ENCODE measurements around the gene DCDC2B. TPM values are rescaled to one million over a fixed set of nuclear protein-coding genes. Genes with fewer than 3 reads are reported as not detected.

The DCDC2B gene
- total RNA-seq, 1 experiment from 2014 or later, result not detected

DNA sequence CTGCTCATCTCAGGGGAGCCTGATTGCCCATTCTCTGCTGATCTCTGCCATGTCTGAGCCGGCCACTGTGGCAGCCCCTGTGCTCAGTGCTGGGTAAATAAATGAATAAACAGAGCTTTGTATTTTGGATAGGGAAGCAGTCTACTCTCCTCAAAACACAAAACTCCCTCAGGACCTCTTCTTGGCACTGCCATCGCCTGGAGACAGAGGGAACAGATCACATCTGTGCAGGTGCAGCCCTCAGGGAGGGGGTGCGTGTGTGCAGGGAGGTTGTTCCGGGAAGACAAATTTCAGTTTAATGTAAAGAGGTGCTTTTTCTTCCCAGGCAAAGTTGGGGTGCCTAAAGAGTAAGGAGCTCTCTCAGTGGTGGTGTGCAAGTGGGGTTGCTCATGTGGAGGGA lies 30.4 kb downstream of the DCDC2B start (continued):
- TF ChIP-seq, protein P1, sequence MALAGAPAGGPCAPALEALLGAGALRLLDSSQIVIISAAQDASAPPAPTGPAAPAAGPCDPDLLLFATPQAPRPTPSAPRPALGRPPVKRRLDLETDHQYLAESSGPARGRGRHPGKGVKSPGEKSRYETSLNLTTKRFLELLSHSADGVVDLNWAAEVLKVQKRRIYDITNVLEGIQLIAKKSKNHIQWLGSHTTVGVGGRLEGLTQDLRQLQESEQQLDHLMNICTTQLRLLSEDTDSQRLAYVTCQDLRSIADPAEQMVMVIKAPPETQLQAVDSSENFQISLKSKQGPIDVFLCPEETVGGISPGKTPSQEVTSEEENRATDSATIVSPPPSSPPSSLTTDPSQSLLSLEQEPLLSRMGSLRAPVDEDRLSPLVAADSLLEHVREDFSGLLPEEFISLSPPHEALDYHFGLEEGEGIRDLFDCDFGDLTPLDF (CRISPR knock-in tag; IDR thresholded peaks at IDR 0.05), result no peak
- TF ChIP-seq RELA (CRISPR knock-in tag; IDR thresholded peaks at IDR 0.05; ENCODE audit: borderline replicate concordance) (no peak), ATF1 (CRISPR knock-in tag; IDR thresholded peaks at IDR 0.05) (no peak), TP53 (CRISPR knock-in tag; IDR thresholded peaks at IDR 0.05) (no peak), ZNF232 (CRISPR knock-in tag; IDR thresholded peaks at IDR 0.05) (no peak), CREM (CRISPR knock-in tag; IDR thresholded peaks at IDR 0.05) (no peak), NR1H2 (CRISPR knock-in tag; IDR thresholded peaks at IDR 0.05) (no peak), NFYB (CRISPR knock-in tag; conservative IDR thresholded peaks at IDR 0.05; ENCODE audit: low read depth) (no peak), NFE2L1 (CRISPR knock-in tag; IDR thresholded peaks at IDR 0.05) (no peak)
- TF ChIP-seq, protein P2, sequence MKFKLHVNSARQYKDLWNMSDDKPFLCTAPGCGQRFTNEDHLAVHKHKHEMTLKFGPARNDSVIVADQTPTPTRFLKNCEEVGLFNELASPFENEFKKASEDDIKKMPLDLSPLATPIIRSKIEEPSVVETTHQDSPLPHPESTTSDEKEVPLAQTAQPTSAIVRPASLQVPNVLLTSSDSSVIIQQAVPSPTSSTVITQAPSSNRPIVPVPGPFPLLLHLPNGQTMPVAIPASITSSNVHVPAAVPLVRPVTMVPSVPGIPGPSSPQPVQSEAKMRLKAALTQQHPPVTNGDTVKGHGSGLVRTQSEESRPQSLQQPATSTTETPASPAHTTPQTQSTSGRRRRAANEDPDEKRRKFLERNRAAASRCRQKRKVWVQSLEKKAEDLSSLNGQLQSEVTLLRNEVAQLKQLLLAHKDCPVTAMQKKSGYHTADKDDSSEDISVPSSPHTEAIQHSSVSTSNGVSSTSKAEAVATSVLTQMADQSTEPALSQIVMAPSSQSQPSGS (CRISPR knock-in tag; IDR thresholded peaks at IDR 0.05; ENCODE audit: borderline replicate concordance, low read depth), result no peak
- TF ChIP-seq, protein P3, sequence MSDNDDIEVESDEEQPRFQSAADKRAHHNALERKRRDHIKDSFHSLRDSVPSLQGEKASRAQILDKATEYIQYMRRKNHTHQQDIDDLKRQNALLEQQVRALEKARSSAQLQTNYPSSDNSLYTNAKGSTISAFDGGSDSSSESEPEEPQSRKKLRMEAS (CRISPR knock-in tag; IDR thresholded peaks at IDR 0.05), result no peak
- TF ChIP-seq, protein P4, sequence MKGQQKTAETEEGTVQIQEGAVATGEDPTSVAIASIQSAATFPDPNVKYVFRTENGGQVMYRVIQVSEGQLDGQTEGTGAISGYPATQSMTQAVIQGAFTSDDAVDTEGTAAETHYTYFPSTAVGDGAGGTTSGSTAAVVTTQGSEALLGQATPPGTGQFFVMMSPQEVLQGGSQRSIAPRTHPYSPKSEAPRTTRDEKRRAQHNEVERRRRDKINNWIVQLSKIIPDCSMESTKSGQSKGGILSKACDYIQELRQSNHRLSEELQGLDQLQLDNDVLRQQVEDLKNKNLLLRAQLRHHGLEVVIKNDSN (CRISPR knock-in tag; IDR thresholded peaks at IDR 0.05), result no peak

DNA sequence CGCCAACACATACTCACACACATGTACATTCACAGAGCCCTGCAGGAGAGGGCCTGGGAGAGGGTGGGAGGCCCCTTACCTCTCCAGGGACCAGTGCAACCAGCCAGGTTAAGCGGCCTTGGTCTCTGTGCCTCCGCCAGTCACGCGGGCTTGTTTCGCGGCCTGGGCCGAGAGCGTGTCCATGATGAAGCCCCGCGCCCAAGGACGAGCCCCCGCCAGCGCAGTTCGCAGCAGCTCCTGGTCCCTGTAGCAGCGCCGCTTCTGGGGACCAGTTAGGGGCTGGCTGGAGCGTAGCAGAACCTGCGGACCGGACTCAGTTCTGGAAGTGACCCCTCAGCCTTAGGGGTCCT lies 30.9 kb downstream of the DCDC2B start:
- Mint-ChIP-seq H3K4me1 (peaks cover 21% of the 10 kb centered on the region), H3K9me3 (no peaks in the 10 kb centered on the region), H3K27me3 (ENCODE audit: low read depth) (peaks cover 3% of the 10 kb centered on the region; the same call in 1 of the 2 replicates), H3K27ac (peak overlapping the region; percentile 21), H3K36me3 (peaks cover 4% of the 10 kb centered on the region; the same call in 1 of the 2 replicates), H3K4me3 (peak overlapping the region; percentile 84)
- DNase-seq (ENCODE audit: low spot score) (no peak), ATAC-seq (peak; percentile 40)
- CTCF ChIA-PET, result interaction anchor here (0.6 to 4.9 kb wide), 20 partner anchors 9 to 637 kb away, joined by 3 to 75 read pairs (median 4); partner anchors contain the start of genes BSDC1, CCDC28B, EIF3I and TMEM234
- POLR2A ChIA-PET, result interaction anchor here (0.6 to 3.2 kb wide), 15 partner anchors 9 to 167 kb away, joined by 3 to 30 read pairs (median 6); partner anchors contain the start of genes BSDC1, CCDC28B, IQCC and KPNA6
- TF ChIP-seq ZNF121 (CRISPR knock-in tag; IDR thresholded peaks at IDR 0.05) (no peak), KAT7 (CRISPR knock-in tag; IDR thresholded peaks at IDR 0.05; ENCODE audit: borderline replicate concordance) (no peak), NR1H2 (CRISPR knock-in tag; IDR thresholded peaks at IDR 0.05) (no peak), CREB1 (CRISPR knock-in tag; IDR thresholded peaks at IDR 0.05) (peak; percentile 72; the same call in 1 of the 2 replicates), NFATC4 (CRISPR knock-in tag; IDR thresholded peaks at IDR 0.05) (no peak), FOXP1 (CRISPR knock-in tag; IDR thresholded peaks at IDR 0.05; ENCODE audit: borderline replicate concordance) (0 out of 2 replicates have a peak, but pooled peaks have one; percentile 39), GABPB1 (CRISPR knock-in tag; IDR thresholded peaks at IDR 0.05) (no peak), TEAD4 (CRISPR knock-in tag; IDR thresholded peaks at IDR 0.05) (no peak), ZNF396 (CRISPR knock-in tag; IDR thresholded peaks at IDR 0.05; ENCODE audit: borderline replicate concordance) (no peak), GTF2I (CRISPR knock-in tag; conservative IDR thresholded peaks at IDR 0.05) (0 out of 2 replicates have a peak, but pooled peaks have one; percentile 7), PRRX2 (CRISPR knock-in tag; IDR thresholded peaks at IDR 0.05) (no peak)
- TF ChIP-seq, protein P5, sequence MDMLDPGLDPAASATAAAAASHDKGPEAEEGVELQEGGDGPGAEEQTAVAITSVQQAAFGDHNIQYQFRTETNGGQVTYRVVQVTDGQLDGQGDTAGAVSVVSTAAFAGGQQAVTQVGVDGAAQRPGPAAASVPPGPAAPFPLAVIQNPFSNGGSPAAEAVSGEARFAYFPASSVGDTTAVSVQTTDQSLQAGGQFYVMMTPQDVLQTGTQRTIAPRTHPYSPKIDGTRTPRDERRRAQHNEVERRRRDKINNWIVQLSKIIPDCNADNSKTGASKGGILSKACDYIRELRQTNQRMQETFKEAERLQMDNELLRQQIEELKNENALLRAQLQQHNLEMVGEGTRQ (CRISPR knock-in tag; IDR thresholded peaks at IDR 0.05), result no peak
- TF ChIP-seq, protein P6, sequence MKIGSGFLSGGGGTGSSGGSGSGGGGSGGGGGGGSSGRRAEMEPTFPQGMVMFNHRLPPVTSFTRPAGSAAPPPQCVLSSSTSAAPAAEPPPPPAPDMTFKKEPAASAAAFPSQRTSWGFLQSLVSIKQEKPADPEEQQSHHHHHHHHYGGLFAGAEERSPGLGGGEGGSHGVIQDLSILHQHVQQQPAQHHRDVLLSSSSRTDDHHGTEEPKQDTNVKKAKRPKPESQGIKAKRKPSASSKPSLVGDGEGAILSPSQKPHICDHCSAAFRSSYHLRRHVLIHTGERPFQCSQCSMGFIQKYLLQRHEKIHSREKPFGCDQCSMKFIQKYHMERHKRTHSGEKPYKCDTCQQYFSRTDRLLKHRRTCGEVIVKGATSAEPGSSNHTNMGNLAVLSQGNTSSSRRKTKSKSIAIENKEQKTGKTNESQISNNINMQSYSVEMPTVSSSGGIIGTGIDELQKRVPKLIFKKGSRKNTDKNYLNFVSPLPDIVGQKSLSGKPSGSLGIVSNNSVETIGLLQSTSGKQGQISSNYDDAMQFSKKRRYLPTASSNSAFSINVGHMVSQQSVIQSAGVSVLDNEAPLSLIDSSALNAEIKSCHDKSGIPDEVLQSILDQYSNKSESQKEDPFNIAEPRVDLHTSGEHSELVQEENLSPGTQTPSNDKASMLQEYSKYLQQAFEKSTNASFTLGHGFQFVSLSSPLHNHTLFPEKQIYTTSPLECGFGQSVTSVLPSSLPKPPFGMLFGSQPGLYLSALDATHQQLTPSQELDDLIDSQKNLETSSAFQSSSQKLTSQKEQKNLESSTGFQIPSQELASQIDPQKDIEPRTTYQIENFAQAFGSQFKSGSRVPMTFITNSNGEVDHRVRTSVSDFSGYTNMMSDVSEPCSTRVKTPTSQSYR (CRISPR knock-in tag; IDR thresholded peaks at IDR 0.05), result no peak
- TF ChIP-seq, protein P7, sequence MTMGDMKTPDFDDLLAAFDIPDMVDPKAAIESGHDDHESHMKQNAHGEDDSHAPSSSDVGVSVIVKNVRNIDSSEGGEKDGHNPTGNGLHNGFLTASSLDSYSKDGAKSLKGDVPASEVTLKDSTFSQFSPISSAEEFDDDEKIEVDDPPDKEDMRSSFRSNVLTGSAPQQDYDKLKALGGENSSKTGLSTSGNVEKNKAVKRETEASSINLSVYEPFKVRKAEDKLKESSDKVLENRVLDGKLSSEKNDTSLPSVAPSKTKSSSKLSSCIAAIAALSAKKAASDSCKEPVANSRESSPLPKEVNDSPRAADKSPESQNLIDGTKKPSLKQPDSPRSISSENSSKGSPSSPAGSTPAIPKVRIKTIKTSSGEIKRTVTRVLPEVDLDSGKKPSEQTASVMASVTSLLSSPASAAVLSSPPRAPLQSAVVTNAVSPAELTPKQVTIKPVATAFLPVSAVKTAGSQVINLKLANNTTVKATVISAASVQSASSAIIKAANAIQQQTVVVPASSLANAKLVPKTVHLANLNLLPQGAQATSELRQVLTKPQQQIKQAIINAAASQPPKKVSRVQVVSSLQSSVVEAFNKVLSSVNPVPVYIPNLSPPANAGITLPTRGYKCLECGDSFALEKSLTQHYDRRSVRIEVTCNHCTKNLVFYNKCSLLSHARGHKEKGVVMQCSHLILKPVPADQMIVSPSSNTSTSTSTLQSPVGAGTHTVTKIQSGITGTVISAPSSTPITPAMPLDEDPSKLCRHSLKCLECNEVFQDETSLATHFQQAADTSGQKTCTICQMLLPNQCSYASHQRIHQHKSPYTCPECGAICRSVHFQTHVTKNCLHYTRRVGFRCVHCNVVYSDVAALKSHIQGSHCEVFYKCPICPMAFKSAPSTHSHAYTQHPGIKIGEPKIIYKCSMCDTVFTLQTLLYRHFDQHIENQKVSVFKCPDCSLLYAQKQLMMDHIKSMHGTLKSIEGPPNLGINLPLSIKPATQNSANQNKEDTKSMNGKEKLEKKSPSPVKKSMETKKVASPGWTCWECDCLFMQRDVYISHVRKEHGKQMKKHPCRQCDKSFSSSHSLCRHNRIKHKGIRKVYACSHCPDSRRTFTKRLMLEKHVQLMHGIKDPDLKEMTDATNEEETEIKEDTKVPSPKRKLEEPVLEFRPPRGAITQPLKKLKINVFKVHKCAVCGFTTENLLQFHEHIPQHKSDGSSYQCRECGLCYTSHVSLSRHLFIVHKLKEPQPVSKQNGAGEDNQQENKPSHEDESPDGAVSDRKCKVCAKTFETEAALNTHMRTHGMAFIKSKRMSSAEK (CRISPR knock-in tag; IDR thresholded peaks at IDR 0.05; ENCODE audit: borderline replicate concordance), result no peak
- TF ChIP-seq, protein P8, sequence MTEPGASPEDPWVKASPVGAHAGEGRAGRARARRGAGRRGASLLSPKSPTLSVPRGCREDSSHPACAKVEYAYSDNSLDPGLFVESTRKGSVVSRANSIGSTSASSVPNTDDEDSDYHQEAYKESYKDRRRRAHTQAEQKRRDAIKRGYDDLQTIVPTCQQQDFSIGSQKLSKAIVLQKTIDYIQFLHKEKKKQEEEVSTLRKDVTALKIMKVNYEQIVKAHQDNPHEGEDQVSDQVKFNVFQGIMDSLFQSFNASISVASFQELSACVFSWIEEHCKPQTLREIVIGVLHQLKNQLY (CRISPR knock-in tag; IDR thresholded peaks at IDR 0.05), result no peak
